Tibial nerve (tissue), 4 donors: Measurements from ENCODE around the gene HYOU1. TPM values are rescaled to one million over a fixed set of nuclear protein-coding genes. Genes with fewer than 3 reads are reported as not detected.
A peak's percentile ranks its signal among the peaks of the same experiment; 100 is the strongest.

Experiments
- DNase-seq, 2 donors: peaks; one replicate each; pipeline ENCODE4 v3.0.0-alpha.2; 2019; ENCODE audit warnings: low spot score in 2 of 2
- H3K27ac ChIP-seq, 4 donors: fragments of 200-600 bp; sonication (generic) in 3 of 4; one replicate each; pipeline ENCODE4 v1.5.1; 2017 to 2019; ENCODE audit warnings: mild to moderate bottlenecking in 1 of 4
- H3K27me3 ChIP-seq, 2 donors: fragments of 200-600 bp; sonication (generic) in 1 of 2; one replicate each; pipeline versions ENCODE4 v1.5.1 to v1.6.0; 2017 to 2019
- H3K36me3 ChIP-seq, 3 donors: fragments of 200-600 bp; sonication (generic); one replicate each; pipeline ENCODE4 v1.5.1; 2018 to 2019
- H3K4me1 ChIP-seq, 4 donors: fragments of 200-600 bp; sonication (generic) in 3 of 4; one replicate each; pipeline ENCODE4 v1.5.1; 2017 to 2019
- H3K4me3 ChIP-seq, 4 donors: fragments of 200-600 bp; sonication (generic) in 3 of 4; one replicate each; pipeline ENCODE4 v1.5.1; 2017 to 2019; ENCODE audit warnings: mild to moderate bottlenecking in 1 of 4, moderate library complexity in 1 of 4
- H3K9me3 ChIP-seq, 4 donors: fragments of 200-600 bp; sonication (generic) in 3 of 4; one replicate each; pipeline ENCODE4 v1.5.1; 2017 to 2019
- EP300 ChIP-seq, 2 donors: sonication (generic); formaldehyde crosslinking; IDR thresholded peaks; one replicate each; pipeline ENCODE4 v1.6.1; 2017; ENCODE audit warnings: antibody characterized with exemption in 2 of 2, mild to moderate bottlenecking in 1 of 2
- POLR2A ChIP-seq, 2 donors: fragments of 450-650 bp; IDR thresholded peaks; one replicate each; pipeline ENCODE4 v1.6.1; 2017; ENCODE audit warnings: antibody characterized with exemption in 2 of 2, mild to moderate bottlenecking in 2 of 2, moderate library complexity in 2 of 2
- WGBS, 2 donors: methylation state at CpG; one replicate each; pipeline ENCODE4 v1.1.5; 2018; 5-methylcytosine and 5-hydroxymethylcytosine counted together
- total RNA-seq, 4 donors: library from RNA; depleted of rRNA; stranded (reverse); fragments of >200 nt; gene quantifications; one replicate each; pipeline ENCODE4 v1.1.0, GENCODE V29; 2016
- TF ChIP-seq, protein P1 (sequence below), 5 experiments: fragments of 200-600 bp in 3 of 5; fragments of 450-650 bp in 2 of 5; sonication (generic) in 3 of 5; IDR thresholded peaks; one replicate each; pipeline ENCODE4 v1.5.1; 2016 to 2019; ENCODE audit warnings: antibody characterized with exemption in 5 of 5, mild to moderate bottlenecking in 3 of 5, moderate library complexity in 2 of 5

HYOU1 gene
- total RNA-seq, 4 donors from 2014 or later, result 78.1 to 102 (median 91.3) TPM

DNA sequence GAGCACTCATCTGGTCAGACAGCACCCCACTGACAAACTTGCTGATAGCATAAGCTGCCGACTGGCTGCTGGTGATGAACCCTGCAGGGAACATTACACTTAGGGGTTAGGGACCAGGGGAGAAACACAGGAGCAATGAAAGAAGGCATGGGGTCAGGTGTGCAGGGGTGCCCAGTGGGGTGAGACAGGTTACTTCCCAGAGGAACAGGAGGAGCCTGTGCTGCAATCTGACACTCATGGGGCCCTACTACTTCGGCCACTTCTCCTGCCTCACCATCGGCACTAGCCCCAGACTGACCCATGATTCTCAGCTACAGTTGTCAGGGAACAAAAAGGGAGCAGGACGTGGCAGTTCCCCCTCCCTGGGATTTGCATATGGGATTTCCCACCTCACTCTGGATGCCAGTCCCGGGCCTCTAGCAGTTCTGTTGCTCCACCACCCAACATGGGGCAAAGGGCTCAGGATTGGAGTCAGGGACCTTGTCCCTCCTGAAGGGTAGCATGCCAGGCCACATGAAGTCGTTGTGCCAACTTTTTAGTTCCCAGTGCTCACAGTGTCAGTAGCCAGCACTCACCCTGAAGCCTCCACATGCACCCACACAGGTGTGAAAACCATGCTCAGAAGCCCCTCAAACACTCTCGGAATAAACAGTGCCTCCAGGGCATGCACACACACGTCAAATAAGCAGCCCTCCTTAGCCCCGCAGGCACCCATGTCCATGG, 28.5 kb downstream of the HYOU1 start:
- 60 to 61% methylated on average over 8 to 9 of the region's 9 CpGs for WGBS, 2 donors
- no peaks in the 10 kb centered on the region for H3K9me3 ChIP-seq
- peak overlapping the region in 2 of 4 donors; percentile 19 to 85 for H3K4me3 ChIP-seq
- peaks cover 0 to 57% (median 19%) of the 10 kb centered on the region in 4 donors for H3K4me1 ChIP-seq
- no peaks in the 10 kb centered on the region for H3K27me3 ChIP-seq
- TF ChIP-seq EP300 (IDR thresholded peaks at IDR 0.05) (no peak), POLR2A (IDR thresholded peaks at IDR 0.05) (no peak)
- TF ChIP-seq, protein P1, sequence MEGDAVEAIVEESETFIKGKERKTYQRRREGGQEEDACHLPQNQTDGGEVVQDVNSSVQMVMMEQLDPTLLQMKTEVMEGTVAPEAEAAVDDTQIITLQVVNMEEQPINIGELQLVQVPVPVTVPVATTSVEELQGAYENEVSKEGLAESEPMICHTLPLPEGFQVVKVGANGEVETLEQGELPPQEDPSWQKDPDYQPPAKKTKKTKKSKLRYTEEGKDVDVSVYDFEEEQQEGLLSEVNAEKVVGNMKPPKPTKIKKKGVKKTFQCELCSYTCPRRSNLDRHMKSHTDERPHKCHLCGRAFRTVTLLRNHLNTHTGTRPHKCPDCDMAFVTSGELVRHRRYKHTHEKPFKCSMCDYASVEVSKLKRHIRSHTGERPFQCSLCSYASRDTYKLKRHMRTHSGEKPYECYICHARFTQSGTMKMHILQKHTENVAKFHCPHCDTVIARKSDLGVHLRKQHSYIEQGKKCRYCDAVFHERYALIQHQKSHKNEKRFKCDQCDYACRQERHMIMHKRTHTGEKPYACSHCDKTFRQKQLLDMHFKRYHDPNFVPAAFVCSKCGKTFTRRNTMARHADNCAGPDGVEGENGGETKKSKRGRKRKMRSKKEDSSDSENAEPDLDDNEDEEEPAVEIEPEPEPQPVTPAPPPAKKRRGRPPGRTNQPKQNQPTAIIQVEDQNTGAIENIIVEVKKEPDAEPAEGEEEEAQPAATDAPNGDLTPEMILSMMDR (IDR thresholded peaks at IDR 0.05), result no peak
- H3K27ac ChIP-seq, result peak overlapping the region in 3 of 4 donors; percentile 89 to 96 (median 94)
- no peak for DNase-seq
- H3K36me3 ChIP-seq, result peaks cover 0 to 37% (median 0%) of the 10 kb centered on the region in 3 donors

DNA sequence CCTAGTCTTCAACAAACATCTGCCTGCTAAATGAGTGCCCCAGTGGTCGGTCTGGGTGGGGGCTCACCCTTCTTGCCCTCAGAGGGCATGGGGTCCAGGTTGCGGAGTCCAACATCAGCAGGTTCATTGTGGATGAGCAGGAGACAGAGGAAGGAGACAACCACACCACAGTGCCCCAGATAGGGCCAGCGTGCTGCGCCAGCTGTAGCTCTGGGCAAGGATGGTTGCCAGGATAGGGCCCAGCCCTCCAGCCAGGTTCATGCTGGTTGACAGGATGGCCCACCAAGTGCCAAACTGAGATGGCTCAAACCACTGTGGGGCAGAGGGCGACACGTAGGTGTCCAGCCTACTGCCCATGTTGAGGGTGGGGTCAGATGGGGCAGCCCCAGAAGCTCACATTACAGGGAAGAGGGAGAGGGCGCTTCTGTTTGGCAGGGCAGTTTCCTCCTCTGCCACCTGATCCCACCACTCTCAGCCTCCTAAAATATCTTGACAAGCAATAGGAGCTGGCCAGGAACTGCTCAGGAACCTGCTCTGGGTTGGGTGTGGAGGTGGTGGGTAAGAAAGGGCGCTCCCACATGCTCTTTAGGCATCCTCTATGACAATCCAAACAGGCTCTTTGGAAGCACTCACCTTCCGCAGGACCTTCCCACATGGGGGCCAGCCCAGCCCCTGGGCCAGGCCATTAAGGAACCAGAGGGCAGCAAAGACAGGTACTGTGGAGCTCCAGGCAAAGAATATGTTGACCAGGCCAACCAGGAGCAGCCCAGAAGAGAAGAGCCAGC, 29.3 kb downstream of the HYOU1 start:
- Histone ChIP-seq H3K9me3 (no peaks in the 10 kb centered on the region), H3K4me1 (peaks cover 0 to 57% (median 21%) of the 10 kb centered on the region in 4 donors), H3K36me3 (peaks cover 0 to 45% (median 0%) of the 10 kb centered on the region in 3 donors), H3K4me3 (peak overlapping the region in 1 of 4 donors; percentile 1), H3K27me3 (no peaks in the 10 kb centered on the region), H3K27ac (peak overlapping the region in 3 of 4 donors; percentile 89 to 96 (median 94))
- no peak for DNase-seq
- 90 to 93% methylated on average over 9 of the region's 9 CpGs for WGBS, 2 donors
- TF ChIP-seq POLR2A (IDR thresholded peaks at IDR 0.05), result no peak
- TF ChIP-seq, protein P1 (IDR thresholded peaks at IDR 0.05), result no peak
- no peak for TF ChIP-seq EP300 (IDR thresholded peaks at IDR 0.05)

DNA sequence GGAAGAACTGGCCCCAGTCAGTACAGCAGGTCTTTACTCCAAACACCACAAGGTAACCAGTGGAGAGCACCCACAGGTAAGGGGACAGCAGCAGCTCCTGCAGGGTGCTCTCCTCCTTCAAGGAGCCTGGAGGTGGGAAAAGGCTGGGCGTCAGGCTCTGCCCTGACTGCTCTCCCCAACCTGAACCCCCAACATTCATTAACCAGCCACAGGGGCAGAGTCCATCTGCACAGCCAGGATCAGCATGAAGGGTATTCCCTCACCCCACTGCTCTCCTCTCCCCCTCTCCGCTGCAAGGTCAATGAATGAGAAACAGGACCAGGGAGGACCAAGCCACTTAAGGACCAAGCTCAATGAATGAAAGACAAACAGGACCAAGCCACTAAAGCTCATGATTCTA, 30.0 kb downstream of the HYOU1 start:
- H3K4me3 ChIP-seq, result no peak overlapping the region
- no peaks in the 10 kb centered on the region for H3K27me3 ChIP-seq
- no peaks in the 10 kb centered on the region for H3K9me3 ChIP-seq
- TF ChIP-seq, protein P1 (IDR thresholded peaks at IDR 0.05), result no peak
- TF ChIP-seq EP300 (IDR thresholded peaks at IDR 0.05) (no peak), POLR2A (IDR thresholded peaks at IDR 0.05) (no peak)
- H3K27ac ChIP-seq, result peak overlapping the region in 1 of 4 donors; percentile 94
- 90 to 94% methylated on average over 2 of the region's 2 CpGs for WGBS, 2 donors
- DNase-seq, result no peak
- H3K4me1 ChIP-seq, result peaks cover 0 to 57% (median 21%) of the 10 kb centered on the region in 4 donors
- H3K36me3 ChIP-seq, result peaks cover 0 to 53% (median 6%) of the 10 kb centered on the region in 3 donors

DNA sequence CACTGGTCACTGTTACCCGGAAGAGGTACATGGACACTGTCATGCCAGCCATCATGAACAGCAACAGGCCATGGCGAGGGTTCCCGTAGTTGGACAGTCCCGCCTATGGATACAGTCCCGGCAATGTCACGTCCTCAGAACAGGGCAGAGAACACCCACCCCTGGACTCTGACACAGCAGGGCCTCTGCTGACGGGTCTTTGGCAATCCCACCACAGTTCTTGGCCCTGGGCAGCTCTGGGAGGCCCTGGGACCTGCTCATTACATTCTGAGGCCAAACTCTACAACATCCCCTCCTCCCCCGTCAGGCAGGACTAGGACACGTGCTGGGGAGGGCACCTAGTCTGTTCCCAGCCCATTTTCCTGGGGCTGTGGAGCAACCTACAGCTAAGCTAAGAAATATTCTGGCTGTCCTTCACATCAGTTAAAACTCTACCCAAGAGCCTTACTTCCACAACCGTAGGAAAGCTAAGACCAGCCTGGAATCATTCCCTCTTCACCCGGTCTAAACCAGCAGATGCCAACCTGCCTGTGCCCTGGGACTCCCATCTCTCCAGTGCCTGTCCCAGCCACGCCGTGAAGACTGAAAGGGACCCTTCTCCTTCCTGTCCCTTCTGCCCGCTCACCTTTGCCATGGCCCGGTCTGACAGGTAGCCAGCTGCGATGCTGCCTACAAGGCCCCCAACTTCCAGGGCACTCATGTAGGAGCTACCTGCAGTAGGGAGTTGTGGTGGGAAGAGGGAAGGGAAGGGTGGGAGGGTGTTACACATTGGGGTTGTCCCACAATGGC, 30.8 kb downstream of the HYOU1 start:
- DNase-seq, result no peak
- Histone ChIP-seq H3K27ac (peak overlapping the region in 3 of 4 donors; percentile 7 to 38 (median 25)), H3K27me3 (no peaks in the 10 kb centered on the region), H3K9me3 (no peaks in the 10 kb centered on the region), H3K4me1 (peaks cover 0 to 58% (median 22%) of the 10 kb centered on the region in 4 donors), H3K36me3 (peaks cover 0 to 61% (median 8%) of the 10 kb centered on the region in 3 donors), H3K4me3 (no peak overlapping the region)
- no peak for TF ChIP-seq POLR2A (IDR thresholded peaks at IDR 0.05)
- TF ChIP-seq EP300 (IDR thresholded peaks at IDR 0.05), result no peak
- TF ChIP-seq, protein P1 (IDR thresholded peaks at IDR 0.05), result no peak
- 86 to 90% methylated on average over 13 to 15 of the region's 16 CpGs for WGBS, 2 donors
